HEK293T (cell line): ENCODE measurements around the gene DNER.

Source experiments
- BHLHE40 ChIP-seq: fragments of 450-650 bp; IDR thresholded peaks from 2 replicates; pipeline ENCODE4 v1.6.1; 2016; ENCODE audit warnings: mild to moderate bottlenecking, moderate library complexity, borderline replicate concordance
- ELF4 ChIP-seq: fragments of 450-650 bp; IDR thresholded peaks from 2 replicates; pipeline ENCODE4 v1.6.1; 2017; ENCODE audit warnings: antibody characterized with exemption
- FOXM1 ChIP-seq: fragments of 450-650 bp; IDR thresholded peaks from 2 replicates; pipeline ENCODE4 v1.6.1; 2017; ENCODE audit warnings: mild to moderate bottlenecking, borderline replicate concordance
- LEF1 ChIP-seq: fragments of 450-650 bp; IDR thresholded peaks from 2 replicates; pipeline ENCODE4 v1.6.1; 2017; ENCODE audit warnings: mild to moderate bottlenecking, borderline replicate concordance
- PKNOX1 ChIP-seq: fragments of 450-650 bp; IDR thresholded peaks from 2 replicates; pipeline ENCODE4 v1.6.1; 2016
- SUZ12 ChIP-seq: fragments of 450-650 bp; IDR thresholded peaks from 2 replicates; pipeline ENCODE4 v1.6.1; 2016; ENCODE audit warnings: mild to moderate bottlenecking

- no peak for TF ChIP-seq PKNOX1
- TF ChIP-seq LEF1, result no peak
- no peak for TF ChIP-seq SUZ12
- no peak for TF ChIP-seq FOXM1
- no peak for TF ChIP-seq ELF4
- no peak for TF ChIP-seq BHLHE40
Observed at GRCh38 chr2:229403296-229403695, 311.1 kb downstream of the DNER start.
